ENCODE data around the gene KRTAP4-1.

- TF ChIP-seq CTCF (IDR thresholded peaks at IDR 0.05) (no peak), EZH2 (IDR thresholded peaks at IDR 0.05) (no peak), EZH2phosphoT487 (IDR thresholded peaks at IDR 0.05) (no peak)
Measured at GRCh38 chr17:41231731-41232130, 47.0 kb upstream of the KRTAP4-1 start.

Data from neural progenitor cell (in vitro differentiated cells).